A549 treated with RU486 at 1 μM for 4 hours (cell line): Measurements from ENCODE around the gene SERPINA12. TPM values are rescaled to one million over a fixed set of nuclear protein-coding genes. Genes with fewer than 3 reads are reported as not detected.

ENCODE experiments used
- total RNA-seq: library from RNA; stranded (reverse); fragments of 200-300 nt; extraction: Qiagen RNA extraction; gene quantifications from 5 replicates; pipeline ENCODE4 v1.2.3, GENCODE V29; 2022; ENCODE audit warnings: low read depth

The SERPINA12 gene, protein sequence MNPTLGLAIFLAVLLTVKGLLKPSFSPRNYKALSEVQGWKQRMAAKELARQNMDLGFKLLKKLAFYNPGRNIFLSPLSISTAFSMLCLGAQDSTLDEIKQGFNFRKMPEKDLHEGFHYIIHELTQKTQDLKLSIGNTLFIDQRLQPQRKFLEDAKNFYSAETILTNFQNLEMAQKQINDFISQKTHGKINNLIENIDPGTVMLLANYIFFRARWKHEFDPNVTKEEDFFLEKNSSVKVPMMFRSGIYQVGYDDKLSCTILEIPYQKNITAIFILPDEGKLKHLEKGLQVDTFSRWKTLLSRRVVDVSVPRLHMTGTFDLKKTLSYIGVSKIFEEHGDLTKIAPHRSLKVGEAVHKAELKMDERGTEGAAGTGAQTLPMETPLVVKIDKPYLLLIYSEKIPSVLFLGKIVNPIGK
- not detected in 5 replicates for total RNA-seq

DNA sequence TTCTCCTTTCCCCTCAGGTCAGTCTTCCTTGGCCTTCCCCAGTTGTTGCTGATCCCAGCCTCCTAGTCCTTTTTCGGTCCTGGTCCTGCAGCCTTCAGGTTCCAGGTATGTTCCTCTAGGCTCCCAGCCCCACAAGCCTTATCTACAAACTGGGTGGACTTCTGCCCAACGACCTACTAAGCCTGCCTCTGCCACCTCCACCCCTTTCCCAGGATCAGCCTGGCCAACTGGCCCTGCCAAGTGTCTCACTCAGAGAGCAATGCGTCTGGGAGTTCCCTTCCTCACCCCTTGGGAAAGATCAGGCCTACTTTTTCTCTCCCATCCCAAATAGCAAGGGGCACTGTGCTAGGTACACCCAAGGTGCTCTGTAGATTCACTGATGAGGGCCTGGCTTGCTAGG lies at the start of gene SERPINA12:
Gene SERPINA12 (minus strand): TSS at position 114 of the 400 bp plus-strand sequence. CDS start 11,072 bp downstream, outside the sequence.

GRCh38 chr14:94476023-94476422 lies 33.2 kb downstream of the SERPINA12 start, which contains the start of gene SERPINA9:
SERPINA9 (minus strand) TSS chr14:94476197; CDS start chr14:94469840, 6,357 bp downstream.

Other genes starting within 250 kb of the SERPINA12 start
- not detected in 5 replicates for gene SERPINA10, start 216.2 kb downstream of the SERPINA12 start, total RNA-seq
- 0.49 to 1.9 TPM (median 0.66 TPM) in 5 replicates for gene SERPINA6, start 186.1 kb downstream of the SERPINA12 start, total RNA-seq
- gene SERPINA2, start 142.8 kb downstream of the SERPINA12 start, total RNA-seq, result not detected in 5 replicates
- gene SERPINA1, start 120.9 kb downstream of the SERPINA12 start, total RNA-seq, result 0.45 to 3.1 TPM (median 0.61 TPM) in 5 replicates
- gene SERPINA11, start 56.7 kb downstream of the SERPINA12 start, total RNA-seq, result not detected in 5 replicates
- not detected in 5 replicates for gene SERPINA9, start 33.3 kb downstream of the SERPINA12 start, total RNA-seq
- not detected in 5 replicates for gene SERPINA4, start 52.0 kb upstream of the SERPINA12 start, total RNA-seq
- 0.10 to 0.33 TPM (median 0.22 TPM) in 5 replicates for gene SERPINA5, start 72.0 kb upstream of the SERPINA12 start, total RNA-seq
- 6.1 to 7.6 TPM (median 6.6 TPM) in 5 replicates for gene SERPINA3, start 102.9 kb upstream of the SERPINA12 start, total RNA-seq